NCI-H2029 (cell line): ENCODE measurements around the gene TCERG1L.

Experiments used
- DNase-seq: peaks from one replicate; lab custom pipeline; 2025; lab: John Stamatoyannopoulos, UW

Gene TCERG1L

GRCh38 chr10:131067690-131068089, 243.8 kb downstream of the TCERG1L start:
- DNase-seq = no peak

- no peak for DNase-seq
These were observed 245.7 kb downstream of the TCERG1L start for GRCh38 chr10:131065673-131066305.

- no peak for DNase-seq
These were observed 248.2 kb downstream of the TCERG1L start for GRCh38 chr10:131063311-131063710.

- DNase-seq = no peak
These were observed 248.8 kb downstream of the TCERG1L start for GRCh38 chr10:131062621-131063260.

- no peak for DNase-seq
These were observed 250.3 kb downstream of the TCERG1L start for GRCh38 chr10:131061216-131061615.

- no peak for DNase-seq
These were observed 251.6 kb downstream of the TCERG1L start for GRCh38 chr10:131059881-131060280.

GRCh38 chr10:131058799-131059198, 252.7 kb downstream of the TCERG1L start:
- DNase-seq = no peak

- no peak for DNase-seq
These were observed 254.7 kb downstream of the TCERG1L start for GRCh38 chr10:131056781-131057180.

- no peak for DNase-seq
These were observed 255.4 kb downstream of the TCERG1L start for GRCh38 chr10:131056091-131056579.

GRCh38 chr10:131055437-131055836, 256.1 kb downstream of the TCERG1L start:
- DNase-seq = no peak

GRCh38 chr10:131053192-131053591, 258.3 kb downstream of the TCERG1L start:
- DNase-seq = no peak

- DNase-seq = no peak
These were observed 261.3 kb downstream of the TCERG1L start for GRCh38 chr10:131050162-131050766.

GRCh38 chr10:131049016-131049415, 262.5 kb downstream of the TCERG1L start:
- DNase-seq = peak; percentile 72

GRCh38 chr10:131048606-131049005, 262.9 kb downstream of the TCERG1L start:
- no peak for DNase-seq

- DNase-seq = no peak
These were observed 264.0 kb downstream of the TCERG1L start for GRCh38 chr10:131047501-131047900.

- DNase-seq = no peak
These were observed 265.3 kb downstream of the TCERG1L start for GRCh38 chr10:131046194-131046593.

GRCh38 chr10:131044379-131045111, 267.0 kb downstream of the TCERG1L start:
- DNase-seq = no peak

- peak; percentile 68 for DNase-seq
These were observed 268.4 kb downstream of the TCERG1L start for GRCh38 chr10:131043039-131043691.
